LNCaP clone FGC (cell line): ENCODE data around the gene ANKRD55.

Experiments used
- DNase-seq: peaks from one replicate; pipeline ENCODE4 v3.0.0-alpha.2; 2011; ENCODE audit warnings: low read depth
- H3K4me3 ChIP-seq: 2 replicates; pipeline ENCODE4 v1.5.1; 2011; ENCODE audit warnings: mild to moderate bottlenecking, low read depth, low read length, control low read depth
- TF ChIP-seq, protein P1 (sequence below): IDR thresholded peaks from 2 replicates; pipeline ENCODE4 v1.5.1; 2012; ENCODE audit warnings: mild to moderate bottlenecking; ENCODE audit not compliant: control insufficient read depth, insufficient read depth; ENCODE audit errors: extremely low read depth

Gene ANKRD55

GRCh38 chr5:56233230-56233629, at the start of gene ANKRD55:
Gene ANKRD55, minus strand, starts transcription at chr5:56233330. Its CDS starts 417 bp downstream, at chr5:56232913.
- TF ChIP-seq, protein P1, sequence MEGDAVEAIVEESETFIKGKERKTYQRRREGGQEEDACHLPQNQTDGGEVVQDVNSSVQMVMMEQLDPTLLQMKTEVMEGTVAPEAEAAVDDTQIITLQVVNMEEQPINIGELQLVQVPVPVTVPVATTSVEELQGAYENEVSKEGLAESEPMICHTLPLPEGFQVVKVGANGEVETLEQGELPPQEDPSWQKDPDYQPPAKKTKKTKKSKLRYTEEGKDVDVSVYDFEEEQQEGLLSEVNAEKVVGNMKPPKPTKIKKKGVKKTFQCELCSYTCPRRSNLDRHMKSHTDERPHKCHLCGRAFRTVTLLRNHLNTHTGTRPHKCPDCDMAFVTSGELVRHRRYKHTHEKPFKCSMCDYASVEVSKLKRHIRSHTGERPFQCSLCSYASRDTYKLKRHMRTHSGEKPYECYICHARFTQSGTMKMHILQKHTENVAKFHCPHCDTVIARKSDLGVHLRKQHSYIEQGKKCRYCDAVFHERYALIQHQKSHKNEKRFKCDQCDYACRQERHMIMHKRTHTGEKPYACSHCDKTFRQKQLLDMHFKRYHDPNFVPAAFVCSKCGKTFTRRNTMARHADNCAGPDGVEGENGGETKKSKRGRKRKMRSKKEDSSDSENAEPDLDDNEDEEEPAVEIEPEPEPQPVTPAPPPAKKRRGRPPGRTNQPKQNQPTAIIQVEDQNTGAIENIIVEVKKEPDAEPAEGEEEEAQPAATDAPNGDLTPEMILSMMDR = no peak
- no peak for DNase-seq
- H3K4me3 ChIP-seq = no peak within 1 kb of the TSS

DNA sequence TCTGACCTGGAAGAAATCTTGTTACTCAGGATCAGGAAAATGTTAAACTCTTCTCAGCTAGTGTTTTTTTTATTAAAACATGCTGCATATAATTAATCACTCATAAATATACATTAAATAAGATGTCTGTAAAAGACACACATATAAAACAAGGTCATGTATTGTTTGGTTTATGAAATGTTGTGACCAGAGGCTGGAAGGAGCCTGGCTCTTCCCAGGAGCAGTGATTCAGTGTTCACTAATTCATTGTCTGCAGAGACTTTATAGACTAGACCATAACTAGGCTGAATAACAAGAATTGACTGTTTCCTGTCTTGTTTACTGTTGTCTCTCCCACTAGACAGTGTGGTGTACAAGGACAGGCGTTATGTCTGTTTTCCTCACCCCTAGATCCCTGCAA, 49.1 kb upstream of the ANKRD55 start:
- no peak overlapping the region for H3K4me3 ChIP-seq
- DNase-seq = no peak
- TF ChIP-seq, protein P1 = no peak

- DNase-seq = no peak
Measured at GRCh38 chr5:56281489-56282165, 48.5 kb upstream of the ANKRD55 start.

DNA sequence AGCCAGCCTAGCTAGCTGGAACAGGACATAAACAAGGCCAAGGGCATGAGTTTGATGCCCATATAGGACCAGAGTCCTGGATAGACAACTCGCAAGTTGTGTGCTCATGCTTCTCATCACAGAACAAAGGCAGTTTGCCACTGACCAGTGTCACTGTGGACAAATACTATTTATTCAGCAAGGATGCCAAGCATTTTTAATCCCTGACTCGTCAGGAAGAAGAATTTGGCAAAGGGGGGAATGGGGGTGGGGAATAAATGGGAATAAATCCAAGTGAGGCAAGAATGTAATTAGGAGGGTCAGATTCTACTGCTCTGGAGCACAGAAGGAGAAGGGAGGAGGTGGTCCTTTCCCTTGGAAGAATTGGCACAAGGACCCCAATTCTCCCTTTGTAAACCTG, 46.8 kb upstream of the ANKRD55 start:
- TF ChIP-seq, protein P1 = no peak
- peak; percentile 54 for DNase-seq
- H3K4me3 ChIP-seq = no peak overlapping the region

More at GRCh38 chr5:56281489-56282165, 48.5 kb upstream of the ANKRD55 start:
- H3K4me3 ChIP-seq = no peak overlapping the region
- TF ChIP-seq, protein P1 = no peak

GRCh38 chr5:56279291-56279690, 46.2 kb upstream of the ANKRD55 start:
- no peak for DNase-seq
- H3K4me3 ChIP-seq = no peak overlapping the region
- TF ChIP-seq, protein P1 = no peak

DNA sequence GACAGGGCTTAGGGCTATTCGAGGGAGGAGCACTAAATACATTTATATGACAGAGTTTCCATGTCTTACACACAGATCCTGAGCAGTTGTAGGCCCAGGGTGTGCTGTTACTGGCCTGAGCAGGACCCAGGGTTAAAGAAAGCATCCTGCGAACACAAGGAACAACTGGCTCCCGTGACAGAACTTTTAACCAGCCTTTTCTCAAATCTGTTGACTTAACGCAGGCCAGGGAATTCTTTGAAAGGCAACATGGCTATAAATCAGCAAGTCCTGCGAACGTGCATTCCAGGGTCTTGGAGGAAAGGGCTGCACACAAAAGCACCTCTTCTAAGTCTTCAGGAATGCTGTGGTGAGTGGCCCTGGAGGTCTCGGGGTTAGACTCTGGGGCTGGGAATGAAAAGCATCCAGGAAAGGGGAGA, 45.2 kb upstream of the ANKRD55 start:
- TF ChIP-seq, protein P1 = no peak
- no peak overlapping the region for H3K4me3 ChIP-seq
- DNase-seq = no peak

DNA sequence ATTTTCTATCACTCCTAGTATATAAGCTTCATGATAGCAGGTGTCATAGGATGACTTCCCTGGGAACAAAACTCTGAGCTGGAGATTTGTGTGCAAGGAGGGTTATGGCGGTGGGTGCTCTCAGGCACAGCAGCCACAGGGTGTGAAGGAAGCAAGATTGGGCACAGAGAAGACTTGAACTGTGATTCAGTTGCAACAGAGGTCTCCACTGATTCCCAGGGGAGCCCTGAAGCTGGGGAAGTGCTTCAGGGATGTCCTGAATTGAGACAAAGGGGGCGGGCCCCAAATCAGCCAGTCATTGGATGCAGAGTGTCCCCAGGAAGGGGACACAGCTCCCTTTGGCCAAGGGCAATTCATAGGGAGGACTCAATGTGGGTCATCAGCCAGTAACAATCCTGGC, 44.4 kb upstream of the ANKRD55 start:
- H3K4me3 ChIP-seq = no peak overlapping the region
- no peak for DNase-seq
- TF ChIP-seq, protein P1 = no peak
